NCI-H460 (cell line): ENCODE data around the gene C3orf20. TPM values are rescaled to one million over a fixed set of nuclear protein-coding genes. Genes with fewer than 3 reads are reported as not detected.
A peak's percentile ranks its signal among the peaks of the same experiment; 100 is the strongest.

Experiments
- DNase-seq: peaks from one replicate; pipeline ENCODE4 v3.0.0-alpha.2; 2016; ENCODE audit warnings: low read depth; ENCODE audit errors: extremely low read depth
- polyA plus RNA-seq: library from polyadenylated mRNA; depleted of rRNA; stranded (reverse); fragments of >200 nt; gene quantifications from 2 replicates; pipeline ENCODE4 v1.2.3, GENCODE V29; 2014; cell fraction: nucleus; rRNA removed
- total RNA-seq: library from RNA; depleted of rRNA; stranded (reverse); fragments of >200 nt; shearing (Covaris generic); gene quantifications from 2 replicates; pipeline ENCODE4 v1.2.3, GENCODE V29; 2014; rRNA removed

C3orf20 gene
- not detected in 2 replicates for total RNA-seq
- not detected in 2 replicates for polyA plus RNA-seq

GRCh38 chr3:14674841-14675240 lies at the start of gene C3orf20:
Gene C3orf20 (plus strand): TSS chr3:14675141. CDS start chr3:14682714, 7,573 bp downstream.
- DNase-seq: no peak

GRCh38 chr3:14625443-14625842 lies 49.5 kb upstream of the C3orf20 start:
- no peak for DNase-seq

- DNase-seq: no peak
These were observed 47.1 kb upstream of the C3orf20 start for GRCh38 chr3:14627815-14628214.

GRCh38 chr3:14628406-14628805 lies 46.5 kb upstream of the C3orf20 start:
- DNase-seq: no peak

GRCh38 chr3:14630404-14631100 lies 44.4 kb upstream of the C3orf20 start:
- no peak for DNase-seq

GRCh38 chr3:14631101-14631497 lies 43.8 kb upstream of the C3orf20 start:
- no peak for DNase-seq

- DNase-seq: no peak
These were observed 43.1 kb upstream of the C3orf20 start for GRCh38 chr3:14631687-14632441.

GRCh38 chr3:14632442-14632930 lies 42.5 kb upstream of the C3orf20 start:
- DNase-seq: no peak

GRCh38 chr3:14633417-14633816 lies 41.5 kb upstream of the C3orf20 start:
- no peak for DNase-seq

- DNase-seq: peak; percentile 41
These were observed 41.0 kb upstream of the C3orf20 start for GRCh38 chr3:14633819-14634424.

GRCh38 chr3:14634763-14635400 lies 40.1 kb upstream of the C3orf20 start:
- DNase-seq: no peak

GRCh38 chr3:14636496-14637087 lies 38.3 kb upstream of the C3orf20 start:
- no peak for DNase-seq

GRCh38 chr3:14640157-14640562 lies 34.8 kb upstream of the C3orf20 start:
- DNase-seq: peak; percentile 13

- DNase-seq: no peak
These were observed 34.2 kb upstream of the C3orf20 start for GRCh38 chr3:14640734-14641133.

- no peak for DNase-seq
These were observed 33.6 kb upstream of the C3orf20 start for GRCh38 chr3:14641346-14641745.

- no peak for DNase-seq
These were observed 29.5 kb upstream of the C3orf20 start for GRCh38 chr3:14645453-14645852.

GRCh38 chr3:14646131-14646573 lies 28.8 kb upstream of the C3orf20 start:
- DNase-seq: no peak

- no peak for DNase-seq
These were observed 28.1 kb upstream of the C3orf20 start for GRCh38 chr3:14646589-14647413.
